NCI-H187 (cell line): ENCODE measurements around the gene API5.
"Not testable (repeated sequence)": the region's sequence is repeated elsewhere in the genome, so short reads cannot be mapped to it uniquely, and the experiment has no call there.

Source experiments
- DNase-seq, 2 experiments: peaks; one replicate each; lab custom pipeline; 2025; lab: John Stamatoyannopoulos, UW

The API5 gene

GRCh38 chr11:43311791-43312607 lies at the start of gene API5:
Gene API5 (plus strand): TSS chr11:43311996. CDS start chr11:43312128, 132 bp downstream.
- DNase-seq = peak; percentile 88 to 97

- DNase-seq = no peak
Measured at GRCh38 chr11:43267856-43268580, 43.8 kb upstream of the API5 start.

GRCh38 chr11:43268786-43269185 lies 43.0 kb upstream of the API5 start:
- no peak for DNase-seq

- no peak for DNase-seq
Measured at GRCh38 chr11:43269254-43269918, 42.4 kb upstream of the API5 start.

- DNase-seq = no peak
Measured at GRCh38 chr11:43270468-43270867, 41.3 kb upstream of the API5 start.

- DNase-seq = no peak
Measured at GRCh38 chr11:43278193-43278956, 33.4 kb upstream of the API5 start.

- DNase-seq = no peak
Measured at GRCh38 chr11:43282607-43283440, 29.0 kb upstream of the API5 start.

- DNase-seq = no peak
Measured at GRCh38 chr11:43285826-43286225, 26.0 kb upstream of the API5 start.

GRCh38 chr11:43289368-43289767 lies 22.4 kb upstream of the API5 start:
- no peak for DNase-seq

GRCh38 chr11:43298397-43298796 lies 13.4 kb upstream of the API5 start:
- DNase-seq = no peak

- DNase-seq = no peak
Measured at GRCh38 chr11:43315966-43316365, 4.2 kb downstream of the API5 start.

- DNase-seq = no peak
Measured at GRCh38 chr11:43316451-43316850, 4.7 kb downstream of the API5 start.

- no peak for DNase-seq
Measured at GRCh38 chr11:43327987-43328386, 16.2 kb downstream of the API5 start.

- no peak for DNase-seq
Measured at GRCh38 chr11:43328482-43328881, 16.7 kb downstream of the API5 start.

- DNase-seq = no peak
Measured at GRCh38 chr11:43341159-43341558, 29.4 kb downstream of the API5 start.

GRCh38 chr11:43351426-43351825 lies 39.6 kb downstream of the API5 start:
- not testable (repeated sequence) for DNase-seq

- no peak for DNase-seq
Measured at GRCh38 chr11:43354311-43354710, 42.5 kb downstream of the API5 start.

GRCh38 chr11:43356336-43356735 lies 44.5 kb downstream of the API5 start:
- DNase-seq = no peak

- DNase-seq = no peak
Measured at GRCh38 chr11:43358279-43358800, 46.5 kb downstream of the API5 start.

- peak; percentile 77 to 94 for DNase-seq
Measured at GRCh38 chr11:43358801-43359421, 47.1 kb downstream of the API5 start, which contains the start of gene TTC17. Gene TTC17 (plus strand): TSS chr11:43358920. CDS start chr11:43358955, 35 bp downstream.
